Measurements from ENCODE around the gene SLC8B1.

DNA sequence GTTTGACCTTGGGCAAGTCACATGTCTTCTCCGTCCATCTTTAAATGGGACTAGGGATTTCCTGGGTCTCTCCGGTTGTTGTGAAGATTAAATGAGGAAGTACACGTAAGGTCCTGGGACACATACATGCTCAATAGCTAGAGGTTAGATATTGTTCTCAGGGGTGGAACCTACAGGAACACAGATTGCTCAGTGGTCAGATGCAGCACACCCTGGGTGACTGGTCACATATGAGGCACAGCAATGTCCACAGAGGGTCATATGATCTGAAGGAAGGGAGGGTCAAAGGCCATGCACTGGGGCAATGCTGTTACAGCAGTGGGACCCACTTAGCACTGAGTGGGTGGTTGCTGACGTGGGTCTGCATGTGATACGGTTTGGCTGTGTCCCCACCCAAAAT is 11.4 kb upstream of the SLC8B1 start:
- TF ChIP-seq, protein P1, sequence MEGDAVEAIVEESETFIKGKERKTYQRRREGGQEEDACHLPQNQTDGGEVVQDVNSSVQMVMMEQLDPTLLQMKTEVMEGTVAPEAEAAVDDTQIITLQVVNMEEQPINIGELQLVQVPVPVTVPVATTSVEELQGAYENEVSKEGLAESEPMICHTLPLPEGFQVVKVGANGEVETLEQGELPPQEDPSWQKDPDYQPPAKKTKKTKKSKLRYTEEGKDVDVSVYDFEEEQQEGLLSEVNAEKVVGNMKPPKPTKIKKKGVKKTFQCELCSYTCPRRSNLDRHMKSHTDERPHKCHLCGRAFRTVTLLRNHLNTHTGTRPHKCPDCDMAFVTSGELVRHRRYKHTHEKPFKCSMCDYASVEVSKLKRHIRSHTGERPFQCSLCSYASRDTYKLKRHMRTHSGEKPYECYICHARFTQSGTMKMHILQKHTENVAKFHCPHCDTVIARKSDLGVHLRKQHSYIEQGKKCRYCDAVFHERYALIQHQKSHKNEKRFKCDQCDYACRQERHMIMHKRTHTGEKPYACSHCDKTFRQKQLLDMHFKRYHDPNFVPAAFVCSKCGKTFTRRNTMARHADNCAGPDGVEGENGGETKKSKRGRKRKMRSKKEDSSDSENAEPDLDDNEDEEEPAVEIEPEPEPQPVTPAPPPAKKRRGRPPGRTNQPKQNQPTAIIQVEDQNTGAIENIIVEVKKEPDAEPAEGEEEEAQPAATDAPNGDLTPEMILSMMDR (IDR thresholded peaks at IDR 0.05; ENCODE audit: low read depth, low read length) = no peak
- TF ChIP-seq MAX (IDR thresholded peaks at IDR 0.05; ENCODE audit: low read depth, low read length) = no peak
- no peak for TF ChIP-seq POLR2A (IDR thresholded peaks at IDR 0.05; ENCODE audit: extremely low read depth, insufficient read length)
